Endometrial microvascular endothelial cells (primary cell): ENCODE data around the gene TSPAN8. TPM values are rescaled to one million over a fixed set of nuclear protein-coding genes. Genes with fewer than 3 reads are reported as not detected.
"Not testable (repeated sequence)": the region's sequence is repeated elsewhere in the genome, so short reads cannot be mapped to it uniquely, and the experiment has no call there.

ENCODE experiments used
- in situ Hi-C: cut with HindIII; loops from 2 replicates; pipeline ENCODE4 v1.10.0; 2017; ENCODE audit warnings: low sequenced_read_pairs, low pct_unique_long_range_greater_than_20kb; ENCODE audit errors: inconsistent ontology term
- total RNA-seq: library from RNA; depleted of rRNA; stranded (reverse); fragments of >200 nt; gene quantifications from one replicate; pipeline ENCODE4 v1.2.3, GENCODE V29; 2015; ENCODE audit errors: inconsistent ontology term

The TSPAN8 gene
- total RNA-seq, 1 donor from 2014 or later: not detected

- in situ Hi-C loops: no loop called here
Measured at GRCh38 chr12:71135077-71135811, 22.6 kb downstream of the TSPAN8 start.

- in situ Hi-C loops: no loop called here
Measured at GRCh38 chr12:71134405-71134804, 23.4 kb downstream of the TSPAN8 start.

GRCh38 chr12:71130521-71131069 is 27.2 kb downstream of the TSPAN8 start:
- in situ Hi-C loops: no loop called here

DNA sequence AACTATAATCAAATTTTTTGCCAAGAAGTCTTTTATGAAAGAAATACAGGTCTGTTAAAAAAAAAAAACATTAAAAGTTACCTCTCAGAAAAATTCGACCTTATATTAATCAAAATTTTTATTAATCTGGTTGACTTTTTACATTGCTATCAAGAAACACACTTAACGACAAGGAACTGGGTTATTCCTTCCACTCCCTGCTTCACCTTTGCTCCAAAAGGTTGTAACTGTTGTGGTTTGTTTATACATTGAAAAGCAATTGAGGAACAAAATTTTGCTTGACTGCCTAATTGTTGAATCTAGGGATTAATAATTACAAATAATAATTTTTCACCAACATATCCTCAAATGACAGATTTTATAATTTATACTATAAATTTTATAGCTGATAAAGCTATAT is 28.4 kb downstream of the TSPAN8 start:
- in situ Hi-C loops: no loop called here

DNA sequence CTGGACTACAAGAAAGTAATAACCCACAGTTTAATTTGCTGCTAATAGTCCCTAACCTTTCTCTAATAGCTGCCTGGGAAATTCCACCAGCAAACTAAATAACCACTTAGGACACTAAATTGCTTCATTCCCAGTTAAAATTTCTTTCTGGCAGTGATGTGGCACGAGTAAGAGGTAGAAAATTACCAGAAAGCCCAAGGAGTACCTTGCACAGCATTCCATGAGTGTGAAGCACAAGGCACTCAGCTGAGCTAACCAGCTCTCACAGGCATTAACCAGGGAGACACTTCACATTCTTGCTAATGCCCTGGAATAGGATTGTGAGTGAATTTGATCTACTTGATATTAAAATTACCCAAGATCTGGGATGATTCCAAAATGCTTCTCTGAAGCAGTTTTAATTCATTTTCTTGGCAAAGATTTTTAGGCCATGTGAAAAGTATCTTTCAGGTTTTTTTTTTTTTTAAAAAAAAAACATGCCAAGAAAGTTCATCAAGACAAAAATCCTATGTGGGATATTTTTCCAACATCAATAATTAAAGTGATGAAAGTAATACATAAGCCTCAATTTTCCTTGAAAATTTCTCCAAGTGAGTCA is 29.5 kb downstream of the TSPAN8 start:
- in situ Hi-C loops: no loop called here

- in situ Hi-C loops: no loop called here
Measured at GRCh38 chr12:71125949-71126348, 31.9 kb downstream of the TSPAN8 start.

DNA sequence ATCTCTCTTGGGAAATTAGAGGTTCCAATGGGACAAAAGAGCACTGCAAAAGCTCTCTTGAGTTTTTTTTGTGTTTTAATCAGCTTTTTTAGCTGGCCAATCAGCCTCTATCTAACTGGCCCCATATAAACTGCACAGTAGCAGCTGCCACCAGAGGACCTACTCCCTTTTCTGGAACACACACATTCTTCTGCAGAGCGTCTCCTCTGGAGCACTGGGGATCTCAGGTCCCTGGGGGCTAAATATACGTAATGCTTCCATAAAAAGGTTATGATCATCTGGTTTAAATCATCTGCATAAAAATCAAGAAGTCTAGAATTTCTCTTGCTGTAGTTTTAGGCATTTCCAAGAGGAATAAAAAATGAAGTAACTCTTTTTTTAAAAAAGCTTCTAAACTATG is 32.3 kb downstream of the TSPAN8 start:
- in situ Hi-C loops: no loop called here

GRCh38 chr12:71124835-71125460 is 32.9 kb downstream of the TSPAN8 start:
- in situ Hi-C loops: no loop called here

DNA sequence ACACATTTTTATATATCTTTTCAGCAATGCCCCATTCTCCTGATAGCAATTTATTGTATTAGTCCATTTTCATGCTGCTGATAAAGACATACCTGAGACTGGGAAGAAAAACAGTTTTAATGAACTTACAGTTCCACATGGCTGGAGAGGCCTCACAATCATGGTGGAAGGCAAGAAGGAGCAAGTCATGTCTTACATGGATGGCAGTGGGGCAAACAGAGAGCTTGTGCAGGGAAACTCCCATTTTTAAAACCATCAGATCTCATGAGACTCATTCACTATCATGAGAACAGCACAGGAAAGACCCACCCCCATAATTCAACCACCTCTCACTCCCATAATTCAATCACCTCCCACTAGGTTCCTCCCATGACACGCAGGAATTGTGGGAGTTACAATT is 44.7 kb downstream of the TSPAN8 start:
- in situ Hi-C loops: not testable (repeated sequence)

- in situ Hi-C loops: no loop called here
Measured at GRCh38 chr12:71109834-71110233, 48.0 kb downstream of the TSPAN8 start.

- in situ Hi-C loops: no loop called here
Measured at GRCh38 chr12:71108355-71108754, 49.4 kb downstream of the TSPAN8 start.

- in situ Hi-C loops: no loop called here
Measured at GRCh38 chr12:71107936-71108335, 49.9 kb downstream of the TSPAN8 start.

- in situ Hi-C loops: no loop called here
Measured at GRCh38 chr12:71105956-71106355, 51.8 kb downstream of the TSPAN8 start.

DNA sequence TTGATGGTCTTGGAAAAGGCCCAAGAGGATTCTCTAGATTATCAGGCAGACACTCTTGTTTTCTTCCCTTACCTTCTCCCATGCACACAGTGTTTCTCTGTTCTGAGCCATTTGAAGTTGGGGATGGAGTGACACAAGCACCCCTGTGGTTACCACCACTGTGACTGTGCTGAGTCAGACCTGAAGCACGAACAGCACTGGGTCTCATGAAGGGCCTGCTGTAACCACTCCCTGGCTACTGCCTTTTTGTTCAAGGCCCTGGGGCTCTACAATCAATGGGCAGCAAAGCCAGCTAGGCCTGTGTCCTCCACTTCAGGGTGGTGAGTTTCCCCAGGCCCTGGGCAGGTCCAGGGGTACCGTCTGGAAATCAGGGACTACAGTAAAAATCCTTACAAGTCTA is 65.5 kb downstream of the TSPAN8 start:
- in situ Hi-C loops: no loop called here

DNA sequence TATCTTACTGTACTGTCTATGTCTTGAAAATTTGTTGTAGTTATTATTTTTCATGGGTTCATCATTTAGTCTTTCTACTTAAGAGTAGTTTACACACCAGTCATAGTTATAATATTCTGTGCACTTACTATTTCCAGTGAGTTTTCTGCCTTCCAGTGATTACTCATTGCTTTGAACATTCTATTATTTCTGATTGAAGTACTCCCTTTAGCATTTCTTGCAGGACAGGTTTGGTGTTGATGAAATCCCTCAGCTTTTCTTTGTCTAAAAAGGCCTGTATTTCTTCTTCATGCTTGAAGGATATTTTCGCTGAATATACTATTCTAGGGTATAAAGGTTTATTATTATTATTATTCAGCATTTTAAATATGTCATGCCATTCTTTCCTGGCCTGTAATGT is 66.8 kb downstream of the TSPAN8 start:
- in situ Hi-C loops: no loop called here

DNA sequence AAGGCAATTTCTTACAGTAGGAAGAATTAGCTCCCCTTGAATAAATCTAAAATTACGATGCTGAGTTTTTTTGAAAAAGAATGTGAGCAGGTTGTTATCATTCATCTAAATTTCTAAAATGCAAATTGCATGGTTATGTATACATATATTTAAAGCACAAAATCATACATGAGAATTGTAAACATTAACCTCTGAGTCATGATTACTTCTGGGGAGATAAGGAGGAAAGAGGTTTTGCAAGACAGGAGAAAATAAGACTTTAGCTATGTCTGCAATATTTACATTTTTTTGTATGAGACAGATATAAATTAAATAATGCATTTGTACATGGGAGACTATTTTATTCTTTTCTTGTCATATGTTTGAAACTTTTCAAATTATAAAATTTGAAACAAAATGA is 72.2 kb downstream of the TSPAN8 start:
- in situ Hi-C loops: no loop called here

DNA sequence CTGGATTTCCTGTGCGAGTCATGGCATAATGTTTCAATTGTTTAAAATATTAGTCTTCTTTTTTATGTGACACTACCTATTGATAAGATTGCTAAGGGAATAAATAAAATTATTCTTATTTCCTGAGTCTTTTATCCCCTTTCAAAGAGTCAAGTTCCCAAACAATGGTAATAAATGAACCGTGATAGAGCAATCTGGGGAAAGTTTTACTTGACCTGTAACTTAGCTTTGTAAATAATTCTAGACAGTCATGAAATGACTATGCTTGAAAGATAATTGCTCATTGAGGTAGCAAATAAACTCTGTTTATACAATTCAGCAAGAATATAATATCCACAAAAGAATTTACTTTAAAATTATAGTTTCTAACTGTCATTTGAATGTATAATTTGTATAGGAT is 82.1 kb downstream of the TSPAN8 start:
- in situ Hi-C loops: no loop called here
